Measurements from ENCODE around the gene ABR.

DNA sequence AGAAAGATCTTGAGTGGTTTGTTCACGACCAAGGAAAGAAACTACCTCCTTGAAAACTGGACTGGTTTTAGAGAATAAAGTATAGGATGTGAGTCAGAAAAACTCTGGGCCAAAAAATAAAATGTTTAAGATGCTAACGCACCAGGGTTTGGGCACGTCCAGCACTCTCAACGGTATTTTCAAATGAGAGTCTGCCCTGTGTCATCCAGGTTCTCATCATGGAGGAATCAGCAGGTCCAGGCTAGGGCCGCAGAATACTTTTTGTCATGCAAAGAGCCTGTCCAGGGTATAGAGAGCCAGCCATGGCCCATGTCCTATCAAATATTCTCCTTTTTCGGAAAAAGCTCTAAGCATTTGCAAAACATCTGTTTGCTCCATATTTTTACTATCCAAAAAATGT, 202.6 kb downstream of the ABR start:
- no peak for TF ChIP-seq ZSCAN9 (CRISPR knock-in tag; IDR thresholded peaks at IDR 0.05; ENCODE audit: borderline replicate concordance)
- no peak for TF ChIP-seq CTCF (CRISPR knock-in tag; IDR thresholded peaks at IDR 0.05)
- no peak for TF ChIP-seq EP300 (IDR thresholded peaks at IDR 0.05; ENCODE audit: low read depth in 2 of 2, low read length in 2 of 2)
- TF ChIP-seq EP300 (CRISPR knock-in tag; IDR thresholded peaks at IDR 0.05; ENCODE audit: borderline replicate concordance): no peak
- no peak for TF ChIP-seq ZBTB1 (CRISPR knock-in tag; IDR thresholded peaks at IDR 0.05; ENCODE audit: borderline replicate concordance)
- TF ChIP-seq, protein P1, sequence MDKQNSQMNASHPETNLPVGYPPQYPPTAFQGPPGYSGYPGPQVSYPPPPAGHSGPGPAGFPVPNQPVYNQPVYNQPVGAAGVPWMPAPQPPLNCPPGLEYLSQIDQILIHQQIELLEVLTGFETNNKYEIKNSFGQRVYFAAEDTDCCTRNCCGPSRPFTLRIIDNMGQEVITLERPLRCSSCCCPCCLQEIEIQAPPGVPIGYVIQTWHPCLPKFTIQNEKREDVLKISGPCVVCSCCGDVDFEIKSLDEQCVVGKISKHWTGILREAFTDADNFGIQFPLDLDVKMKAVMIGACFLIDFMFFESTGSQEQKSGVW (CRISPR knock-in tag; IDR thresholded peaks at IDR 0.05; ENCODE audit: borderline replicate concordance): no peak
- TF ChIP-seq SAFB2 (CRISPR knock-in tag; IDR thresholded peaks at IDR 0.05; ENCODE audit: borderline replicate concordance, low read depth): no peak
